ENCODE results near the gene AGBL1.

The AGBL1 gene

GRCh38 chr15:86591158-86591557 lies 511.5 kb downstream of the AGBL1 start:
- no peak for DNase-seq (ENCODE audit: low read depth)

GRCh38 chr15:86591994-86592735 lies 512.5 kb downstream of the AGBL1 start:
- no peak for DNase-seq (ENCODE audit: low read depth)

- DNase-seq (ENCODE audit: low read depth): no peak
Observed at GRCh38 chr15:86595741-86596140, 516.1 kb downstream of the AGBL1 start.

GRCh38 chr15:86603466-86603865 lies 523.8 kb downstream of the AGBL1 start:
- DNase-seq (ENCODE audit: low read depth): no peak

GRCh38 chr15:86608461-86609205 lies 529.0 kb downstream of the AGBL1 start:
- no peak for DNase-seq (ENCODE audit: low read depth)

GRCh38 chr15:86609275-86609674 lies 529.6 kb downstream of the AGBL1 start:
- DNase-seq (ENCODE audit: low read depth): no peak

GRCh38 chr15:86610038-86610437 lies 530.4 kb downstream of the AGBL1 start:
- DNase-seq (ENCODE audit: low read depth): no peak

- DNase-seq (ENCODE audit: low read depth): peak; percentile 12
Observed at GRCh38 chr15:86611417-86612040, 531.9 kb downstream of the AGBL1 start.

GRCh38 chr15:86615411-86615810 lies 535.7 kb downstream of the AGBL1 start:
- DNase-seq (ENCODE audit: low read depth): no peak

GRCh38 chr15:86615816-86616215 lies 536.1 kb downstream of the AGBL1 start:
- no peak for DNase-seq (ENCODE audit: low read depth)

- DNase-seq (ENCODE audit: low read depth): no peak
Observed at GRCh38 chr15:86616771-86617170, 537.1 kb downstream of the AGBL1 start.

- no peak for DNase-seq (ENCODE audit: low read depth)
Observed at GRCh38 chr15:86620157-86620556, 540.5 kb downstream of the AGBL1 start.

GRCh38 chr15:86620641-86621349 lies 541.1 kb downstream of the AGBL1 start:
- DNase-seq (ENCODE audit: low read depth): no peak

- no peak for DNase-seq (ENCODE audit: low read depth)
Observed at GRCh38 chr15:86623236-86623635, 543.6 kb downstream of the AGBL1 start.

GRCh38 chr15:86624261-86625036 lies 544.8 kb downstream of the AGBL1 start:
- DNase-seq (ENCODE audit: low read depth): peak; percentile 50

- DNase-seq (ENCODE audit: low read depth): no peak
Observed at GRCh38 chr15:86629409-86630356, 550.0 kb downstream of the AGBL1 start.

GRCh38 chr15:86630946-86631345 lies 551.3 kb downstream of the AGBL1 start:
- DNase-seq (ENCODE audit: low read depth): no peak

GRCh38 chr15:86634146-86634545 lies 554.5 kb downstream of the AGBL1 start:
- DNase-seq (ENCODE audit: low read depth): no peak

- DNase-seq (ENCODE audit: low read depth): no peak
Observed at GRCh38 chr15:86634992-86635638, 555.4 kb downstream of the AGBL1 start.

- no peak for DNase-seq (ENCODE audit: low read depth)
Observed at GRCh38 chr15:86644339-86644738, 564.7 kb downstream of the AGBL1 start.

Data from iris pigment epithelial cell (primary cell).